ENCODE measurements around the gene GRIK4. TPM values are rescaled to one million over a fixed set of nuclear protein-coding genes. Genes with fewer than 3 reads are reported as not detected.

Gene GRIK4
- total and polyA plus RNA-seq, 11 donors = 0.04 to 0.45 (median 0.12) TPM; not detected in 6

DNA sequence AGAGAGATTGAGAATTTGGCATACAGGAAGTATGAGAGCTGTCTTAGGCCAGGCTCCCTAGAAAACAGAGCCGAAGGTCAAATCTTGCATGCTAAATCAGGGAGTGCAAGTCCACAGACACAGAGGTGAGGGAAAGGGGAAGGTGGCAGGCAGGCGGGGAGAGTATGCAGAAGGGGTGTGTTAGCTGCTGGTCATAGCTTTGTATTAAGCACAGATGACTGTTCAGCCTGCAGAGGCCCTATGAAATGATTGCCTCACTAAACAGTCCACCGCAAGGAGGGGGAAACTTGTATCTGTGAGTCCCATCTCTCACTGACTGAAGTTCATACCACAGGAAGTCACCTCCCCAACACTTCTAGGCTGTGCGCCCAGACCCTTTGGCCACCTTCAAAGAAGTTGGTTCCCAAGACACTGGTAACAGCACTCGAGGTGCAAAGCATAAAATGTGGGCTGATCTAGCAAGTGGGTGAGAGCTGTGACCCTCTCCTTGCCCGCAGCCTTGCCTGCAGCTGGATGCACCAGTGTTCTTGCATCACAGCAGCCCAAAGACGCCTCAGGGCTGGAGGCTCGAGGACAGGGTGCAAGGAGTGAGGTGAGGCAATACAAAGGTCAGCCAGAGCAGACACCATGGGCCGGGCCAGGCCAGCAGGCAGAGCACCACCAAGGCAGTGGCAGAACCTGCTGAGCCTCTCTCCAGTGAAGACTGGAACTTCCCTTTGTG lies 397.1 kb downstream of the GRIK4 start:
- DNase-seq (no peak), ATAC-seq (peak in 3 of 4 donors; percentile 17 to 29 (median 24))
- no peak for TF ChIP-seq POLR2A (IDR thresholded peaks at IDR 0.05)
- TF ChIP-seq, protein P1, sequence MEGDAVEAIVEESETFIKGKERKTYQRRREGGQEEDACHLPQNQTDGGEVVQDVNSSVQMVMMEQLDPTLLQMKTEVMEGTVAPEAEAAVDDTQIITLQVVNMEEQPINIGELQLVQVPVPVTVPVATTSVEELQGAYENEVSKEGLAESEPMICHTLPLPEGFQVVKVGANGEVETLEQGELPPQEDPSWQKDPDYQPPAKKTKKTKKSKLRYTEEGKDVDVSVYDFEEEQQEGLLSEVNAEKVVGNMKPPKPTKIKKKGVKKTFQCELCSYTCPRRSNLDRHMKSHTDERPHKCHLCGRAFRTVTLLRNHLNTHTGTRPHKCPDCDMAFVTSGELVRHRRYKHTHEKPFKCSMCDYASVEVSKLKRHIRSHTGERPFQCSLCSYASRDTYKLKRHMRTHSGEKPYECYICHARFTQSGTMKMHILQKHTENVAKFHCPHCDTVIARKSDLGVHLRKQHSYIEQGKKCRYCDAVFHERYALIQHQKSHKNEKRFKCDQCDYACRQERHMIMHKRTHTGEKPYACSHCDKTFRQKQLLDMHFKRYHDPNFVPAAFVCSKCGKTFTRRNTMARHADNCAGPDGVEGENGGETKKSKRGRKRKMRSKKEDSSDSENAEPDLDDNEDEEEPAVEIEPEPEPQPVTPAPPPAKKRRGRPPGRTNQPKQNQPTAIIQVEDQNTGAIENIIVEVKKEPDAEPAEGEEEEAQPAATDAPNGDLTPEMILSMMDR (IDR thresholded peaks at IDR 0.05) = no peak
- WGBS, 4 donors = 64 to 66% (median 65%) methylated on average over 8 to 9 of the region's 9 CpGs
- Histone ChIP-seq H3K4me1 (no peaks in the 10 kb centered on the region), H3K4me3 (no peak overlapping the region), H3K9me3 (no peaks in the 10 kb centered on the region), H3K27ac (no peak overlapping the region), H3K36me3 (no peaks in the 10 kb centered on the region), H3K27me3 (peaks cover 0 to 13% (median 0%) of the 10 kb centered on the region in 9 donors)
- intact Hi-C loops (cut with DNase I) = no loop called here

GRCh38 chr11:120909676-120910416 lies 398.3 kb downstream of the GRIK4 start:
- peaks cover 0 to 7% (median 0%) of the 10 kb centered on the region in 9 donors for H3K27me3 ChIP-seq
- no peaks in the 10 kb centered on the region for H3K36me3 ChIP-seq
- no peak for ATAC-seq
- 78 to 91% (median 87%) methylated on average over 5 of the region's 5 CpGs for WGBS, 4 donors
- DNase-seq = no peak
- H3K4me3 ChIP-seq = no peak overlapping the region
- no peak overlapping the region for H3K27ac ChIP-seq
- no peaks in the 10 kb centered on the region for H3K4me1 ChIP-seq
- intact Hi-C loops (cut with DNase I) = no loop called here
- TF ChIP-seq POLR2A (IDR thresholded peaks at IDR 0.05) = no peak
- TF ChIP-seq, protein P1 (IDR thresholded peaks at IDR 0.05) = no peak
- H3K9me3 ChIP-seq = no peaks in the 10 kb centered on the region

DNA sequence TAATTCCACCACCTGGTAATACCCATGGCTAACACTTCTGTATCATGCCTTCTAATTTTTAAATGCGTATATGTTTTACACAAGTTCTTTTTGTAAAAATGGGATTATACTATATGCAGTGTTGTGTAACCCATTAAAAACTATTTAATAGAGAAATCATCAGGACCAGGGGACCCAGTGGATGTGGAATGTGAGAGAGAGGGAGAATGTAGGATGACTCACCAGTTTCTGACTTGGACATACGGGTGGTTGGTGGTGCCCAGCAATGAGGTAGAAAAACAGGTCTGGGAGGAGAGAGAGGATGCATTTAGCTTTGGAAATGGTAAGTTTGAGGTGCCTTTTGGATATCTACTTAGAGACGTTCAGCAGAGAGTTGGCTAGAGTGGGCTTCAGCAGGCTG lies 400.4 kb downstream of the GRIK4 start:
- no peak for DNase-seq
- Histone ChIP-seq H3K4me3 (no peak overlapping the region), H3K27me3 (peaks cover 0 to 27% (median 0%) of the 10 kb centered on the region in 9 donors), H3K4me1 (no peaks in the 10 kb centered on the region), H3K27ac (no peak overlapping the region), H3K36me3 (no peaks in the 10 kb centered on the region), H3K9me3 (no peaks in the 10 kb centered on the region)
- 75 to 86% (median 78%) methylated on average over 3 of the region's 3 CpGs for WGBS, 4 donors
- no peak for ATAC-seq
- TF ChIP-seq POLR2A (IDR thresholded peaks at IDR 0.05) = no peak
- TF ChIP-seq, protein P1 (IDR thresholded peaks at IDR 0.05) = no peak
- intact Hi-C loops (cut with DNase I) = no loop called here

GRCh38 chr11:120912504-120912903 lies 401.0 kb downstream of the GRIK4 start:
- no peak overlapping the region for H3K4me3 ChIP-seq
- no peak for ATAC-seq
- TF ChIP-seq, protein P1 (IDR thresholded peaks at IDR 0.05) = peak in 11 of 12 donors; percentile 14 to 57 (median 38)
- no peak for TF ChIP-seq POLR2A (IDR thresholded peaks at IDR 0.05)

More at GRCh38 chr11:120912504-120912903, 401.0 kb downstream of the GRIK4 start:
- no peaks in the 10 kb centered on the region for H3K4me1 ChIP-seq
- no peak overlapping the region for H3K27ac ChIP-seq
- intact Hi-C loops (cut with DNase I) = no loop called here
- DNase-seq = no peak
- no peaks in the 10 kb centered on the region for H3K36me3 ChIP-seq
- WGBS, 4 donors = 38 to 42% (median 40%) methylated on average over 5 of the region's 5 CpGs
- peaks cover 0 to 27% (median 0%) of the 10 kb centered on the region in 9 donors for H3K27me3 ChIP-seq
- no peaks in the 10 kb centered on the region for H3K9me3 ChIP-seq
